ENCODE results near the gene CUL2.
"Not testable (repeated sequence)": the region's sequence is repeated elsewhere in the genome, so short reads cannot be mapped to it uniquely, and the experiment has no call there.

The CUL2 gene

DNA sequence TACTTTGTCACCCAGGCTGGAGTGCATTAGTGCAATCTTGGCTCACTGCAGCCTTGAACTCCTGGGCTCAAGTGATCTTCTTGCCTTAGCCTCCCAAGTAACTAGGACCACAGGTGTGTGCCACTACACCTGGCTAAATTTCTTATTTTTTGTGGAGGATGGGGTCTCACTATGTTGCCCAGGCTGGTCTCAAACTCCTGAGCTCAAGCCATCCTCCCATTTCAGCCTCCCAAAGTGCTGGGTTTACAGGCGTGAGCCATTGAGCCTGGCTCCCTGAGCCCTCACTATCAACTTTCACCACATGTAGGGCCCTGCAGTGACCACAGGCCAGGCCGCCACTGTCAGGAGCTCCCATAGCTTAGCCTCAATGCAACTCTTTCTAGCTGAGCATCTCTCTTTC, 110.2 kb downstream of the CUL2 start:
- DNase-seq (ENCODE audit: low read depth) = no peak

DNA sequence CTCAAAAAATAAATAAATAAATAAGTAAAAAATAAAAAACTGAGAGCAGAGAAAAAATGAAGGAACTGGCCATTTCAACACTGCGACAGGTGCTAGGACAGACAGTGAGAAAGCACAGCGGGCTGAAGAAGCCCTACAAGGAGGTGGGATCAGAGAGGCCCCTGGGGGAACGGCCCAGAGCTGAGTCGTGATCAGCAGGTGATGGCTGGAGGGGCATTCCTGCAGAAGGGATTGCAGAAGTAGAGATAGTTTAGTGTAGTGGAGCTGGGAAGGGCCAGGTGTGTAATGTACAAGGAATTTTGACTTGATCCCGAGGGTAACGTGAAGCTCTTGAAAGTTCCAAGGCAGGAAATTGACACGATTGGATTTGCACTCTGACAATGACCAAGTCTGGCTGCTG, 112.1 kb downstream of the CUL2 start:
- no peak for DNase-seq (ENCODE audit: low read depth)

DNA sequence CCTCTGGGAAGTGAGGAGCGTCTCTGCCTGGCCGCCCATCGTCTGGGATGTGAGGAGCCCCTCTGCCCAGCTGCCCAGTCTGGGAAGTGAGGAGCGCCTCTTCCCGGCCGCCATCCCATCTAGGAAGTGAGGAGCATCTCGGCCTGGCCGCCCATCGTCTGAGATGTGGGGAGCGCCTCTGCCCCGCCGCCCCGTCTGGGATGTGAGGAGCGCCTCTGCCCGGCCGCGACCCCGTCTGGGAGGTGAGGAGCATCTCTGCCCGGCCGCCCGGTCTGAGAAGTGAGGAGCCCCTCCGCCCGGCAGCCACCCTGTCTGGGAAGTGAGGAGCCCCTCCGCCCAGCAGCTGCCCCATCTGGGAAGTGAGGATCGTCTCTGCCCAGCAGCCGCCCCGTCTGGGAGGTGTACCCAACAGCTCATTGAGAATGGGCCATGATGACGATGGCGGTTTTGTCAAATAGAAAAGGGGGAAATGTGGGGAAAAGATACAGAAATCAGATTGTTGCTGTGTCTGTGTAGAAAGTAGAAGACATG, 113.7 kb downstream of the CUL2 start:
- DNase-seq (ENCODE audit: low read depth) = not testable (repeated sequence)

DNA sequence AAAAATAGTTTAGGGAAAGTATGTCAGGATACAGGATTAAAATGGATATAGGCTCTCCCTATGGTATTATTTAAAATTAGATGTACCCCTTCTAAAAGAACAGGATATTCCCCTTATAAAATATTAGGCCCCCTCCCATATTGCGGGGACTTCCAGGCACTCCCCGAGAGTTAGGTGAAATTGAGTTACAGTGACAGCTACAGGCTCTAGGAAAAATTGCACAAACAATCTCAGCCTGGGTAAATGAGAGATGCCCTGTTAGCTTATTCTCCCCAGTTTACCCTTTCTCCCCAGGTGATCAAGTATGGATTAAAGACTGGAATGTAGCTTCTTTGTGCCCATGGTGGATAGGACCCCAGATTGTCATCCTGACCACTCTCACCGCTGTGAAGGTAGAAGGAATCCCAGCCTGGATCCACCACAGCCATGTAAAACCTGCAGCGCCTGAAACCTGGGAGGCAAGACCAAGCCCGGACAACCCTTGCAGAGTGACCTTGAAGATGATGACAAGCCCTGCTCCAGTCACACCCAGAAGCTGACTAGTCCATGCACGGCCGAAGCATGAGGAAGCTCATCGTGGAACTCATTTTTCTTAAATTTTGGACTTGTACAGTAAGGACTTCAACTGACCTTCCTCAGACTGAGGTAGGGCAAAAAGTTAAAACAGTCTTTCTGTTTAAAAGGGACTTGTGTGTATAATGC, 115.6 kb downstream of the CUL2 start:
- DNase-seq (ENCODE audit: low read depth) = not testable (repeated sequence)

DNA sequence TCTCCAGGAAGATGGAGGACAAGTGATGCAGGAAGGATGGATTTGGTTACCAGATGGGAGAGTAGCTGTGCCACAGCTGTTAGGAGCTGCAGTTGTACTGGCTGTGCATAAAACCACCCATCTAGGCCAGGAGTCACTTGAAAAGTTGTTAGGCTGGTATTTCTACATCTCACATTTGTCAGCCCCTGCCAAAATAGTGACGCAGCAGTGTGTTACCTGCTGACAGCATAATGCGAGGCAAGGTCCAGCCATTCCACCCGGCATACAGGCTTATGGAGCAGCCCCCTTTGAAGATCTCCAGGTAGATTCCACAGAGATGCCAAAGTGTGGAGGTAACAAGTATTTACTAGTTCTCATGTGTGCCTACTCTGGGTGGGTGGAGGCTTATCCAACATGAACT, 116.4 kb downstream of the CUL2 start:
- DNase-seq (ENCODE audit: low read depth) = not testable (repeated sequence)

DNA sequence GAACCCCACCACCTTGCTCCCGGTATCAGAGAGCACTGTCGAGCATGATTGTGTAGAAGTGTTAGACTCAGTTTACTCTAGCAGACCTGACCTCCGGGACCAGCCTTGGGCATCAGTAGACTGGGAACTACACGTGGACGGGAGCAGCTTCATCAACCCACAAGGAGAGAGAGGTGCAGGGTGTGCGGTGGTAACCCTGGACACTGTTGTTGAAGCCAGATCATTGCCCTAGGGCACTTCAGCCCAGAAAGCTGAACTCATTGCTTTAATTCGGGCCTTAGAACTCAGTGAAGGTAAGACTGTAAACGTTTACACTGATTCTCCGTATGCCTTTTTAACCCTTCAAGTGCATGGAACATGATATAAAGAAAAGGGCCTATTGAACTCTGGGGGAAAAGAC, 117.0 kb downstream of the CUL2 start:
- not testable (repeated sequence) for DNase-seq (ENCODE audit: low read depth)

DNA sequence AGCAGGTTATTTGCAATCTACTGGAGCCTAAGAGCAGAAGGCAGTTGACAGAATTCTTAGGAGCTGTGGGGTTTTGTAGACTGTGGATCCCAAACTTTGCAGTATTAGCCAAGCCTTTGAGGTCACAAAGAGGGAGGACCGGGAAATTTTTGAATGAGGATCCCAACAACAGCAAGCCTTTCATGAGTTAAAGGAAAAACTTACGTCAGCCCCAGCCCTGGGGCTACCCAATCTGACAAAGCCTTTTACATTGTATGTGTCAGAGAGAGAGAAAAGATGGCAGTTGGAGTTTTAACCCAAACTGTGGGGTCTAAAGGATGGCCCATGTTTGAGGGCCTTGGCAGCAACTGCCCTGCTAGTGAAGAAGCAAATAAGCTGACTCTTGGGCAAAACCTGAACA, 117.5 kb downstream of the CUL2 start:
- not testable (repeated sequence) for DNase-seq (ENCODE audit: low read depth)

DNA sequence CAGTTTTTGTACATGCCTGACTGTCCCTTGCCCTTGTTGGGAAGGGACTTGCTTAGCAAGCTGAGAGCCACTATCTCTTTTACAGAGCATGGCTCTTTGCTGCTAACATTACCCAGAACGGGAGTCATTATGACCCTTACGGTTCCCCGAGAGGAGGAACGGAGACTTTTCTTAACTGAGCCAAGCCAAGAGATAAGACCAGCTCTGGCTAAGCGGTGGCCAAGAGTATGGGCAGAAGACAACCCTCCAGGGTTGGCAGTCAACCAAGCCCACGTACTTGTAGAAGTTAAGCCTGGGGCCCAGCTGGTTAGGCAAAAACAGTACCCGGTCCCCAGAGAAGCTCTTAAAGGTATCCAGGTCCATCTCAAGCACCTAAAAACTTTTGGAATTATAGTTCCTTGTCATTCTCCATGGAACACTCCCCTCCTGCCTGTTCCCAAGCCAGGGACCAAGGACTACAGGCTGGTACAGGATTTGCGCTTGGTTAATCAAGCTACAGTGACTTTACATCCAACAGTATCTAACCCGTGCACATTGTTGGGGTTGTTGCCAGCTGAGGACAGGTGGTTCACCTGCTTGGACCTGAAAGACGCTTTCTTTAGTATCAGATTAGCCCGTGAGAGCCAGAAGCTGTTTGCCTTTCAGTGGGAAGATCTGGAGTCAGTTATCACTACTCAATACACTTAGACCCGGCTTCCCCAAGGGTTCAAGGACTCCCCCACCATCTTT, 118.4 kb downstream of the CUL2 start:
- DNase-seq (ENCODE audit: low read depth) = not testable (repeated sequence)

DNA sequence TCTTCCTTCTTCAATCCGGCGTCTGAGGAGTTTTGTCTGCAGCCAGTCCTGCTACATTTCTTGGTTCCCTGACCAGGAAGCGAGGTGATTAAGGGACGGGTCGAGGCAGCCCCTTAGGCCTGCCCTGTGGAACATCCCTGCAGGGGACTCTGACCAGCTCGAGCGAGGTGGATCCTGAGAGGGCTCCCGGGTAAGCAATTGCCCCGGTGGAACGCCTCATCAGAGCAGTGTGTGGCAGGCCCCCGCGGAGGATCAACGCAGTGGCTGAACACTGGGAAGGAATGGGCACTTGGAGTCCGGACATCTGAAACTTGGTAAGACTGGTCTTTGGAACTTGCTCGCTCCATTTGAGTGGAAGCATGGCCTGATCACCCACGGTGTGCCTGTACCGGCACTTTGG, 121.0 kb downstream of the CUL2 start:
- DNase-seq (ENCODE audit: low read depth) = no peak

DNA sequence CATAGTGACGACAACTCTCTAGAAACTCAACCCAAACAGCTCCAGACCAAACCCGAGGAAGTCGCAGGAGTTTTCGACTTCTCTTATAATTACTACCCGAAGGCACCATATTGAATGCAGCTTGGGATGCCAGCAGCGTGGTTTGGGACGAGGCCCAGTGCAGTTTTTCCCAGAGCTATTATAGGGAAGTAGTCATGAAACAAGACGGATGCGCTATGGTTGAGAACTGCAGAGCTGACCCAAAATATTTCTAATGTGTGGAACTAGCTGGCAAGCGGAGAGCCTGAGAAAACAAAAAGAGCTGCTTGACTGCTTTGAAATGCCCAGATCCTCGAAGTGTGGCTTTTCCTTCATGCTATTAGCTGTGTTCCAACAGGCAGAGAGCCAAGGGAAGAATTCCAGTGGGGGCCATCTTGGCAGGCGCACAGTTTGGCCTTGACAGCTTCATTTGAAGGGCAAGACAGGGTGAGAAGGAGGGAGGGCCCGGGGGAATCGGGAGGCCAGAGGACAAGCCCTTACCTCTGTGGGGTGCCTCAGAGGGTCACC, 122.7 kb downstream of the CUL2 start:
- DNase-seq (ENCODE audit: low read depth) = no peak

DNA sequence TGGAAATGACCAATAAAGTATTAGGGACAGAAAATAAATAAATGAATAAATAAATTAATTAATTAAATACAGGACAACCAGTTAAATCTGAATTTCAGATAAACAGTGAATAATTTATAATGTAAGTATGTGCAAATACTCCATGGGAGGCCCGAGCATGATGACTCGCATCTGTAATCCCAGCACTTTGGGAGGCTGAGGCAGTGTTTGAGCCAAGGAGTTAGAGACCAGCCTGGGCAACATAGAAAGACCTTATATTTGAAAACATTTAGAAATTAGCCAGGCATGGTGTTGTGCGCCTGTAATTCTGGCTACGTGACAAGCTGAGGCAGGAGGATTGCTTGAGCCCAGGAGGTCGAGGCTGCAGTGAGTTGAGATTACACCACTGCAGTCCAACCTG, 123.7 kb downstream of the CUL2 start:
- no peak for DNase-seq (ENCODE audit: low read depth)

DNA sequence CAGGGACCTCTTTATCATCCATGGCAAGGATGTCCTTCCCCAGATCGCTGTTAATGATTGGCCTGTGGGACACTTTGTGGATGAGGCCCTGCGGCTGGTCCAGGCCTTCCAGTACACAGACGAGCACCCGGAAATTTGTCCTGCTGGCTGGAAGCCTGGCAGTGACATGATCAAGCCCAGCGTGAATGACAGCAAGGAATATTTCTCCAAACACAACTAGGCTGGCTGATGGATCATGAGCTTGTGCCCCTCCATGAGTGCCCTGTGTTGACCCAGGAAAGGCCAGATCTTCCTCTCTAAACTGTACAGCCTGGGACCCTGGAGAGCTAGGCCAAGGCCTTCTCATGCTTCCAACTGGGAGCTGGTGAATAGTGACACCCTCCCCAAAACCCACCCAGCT, 124.1 kb downstream of the CUL2 start:
- DNase-seq (ENCODE audit: low read depth) = no peak

DNA sequence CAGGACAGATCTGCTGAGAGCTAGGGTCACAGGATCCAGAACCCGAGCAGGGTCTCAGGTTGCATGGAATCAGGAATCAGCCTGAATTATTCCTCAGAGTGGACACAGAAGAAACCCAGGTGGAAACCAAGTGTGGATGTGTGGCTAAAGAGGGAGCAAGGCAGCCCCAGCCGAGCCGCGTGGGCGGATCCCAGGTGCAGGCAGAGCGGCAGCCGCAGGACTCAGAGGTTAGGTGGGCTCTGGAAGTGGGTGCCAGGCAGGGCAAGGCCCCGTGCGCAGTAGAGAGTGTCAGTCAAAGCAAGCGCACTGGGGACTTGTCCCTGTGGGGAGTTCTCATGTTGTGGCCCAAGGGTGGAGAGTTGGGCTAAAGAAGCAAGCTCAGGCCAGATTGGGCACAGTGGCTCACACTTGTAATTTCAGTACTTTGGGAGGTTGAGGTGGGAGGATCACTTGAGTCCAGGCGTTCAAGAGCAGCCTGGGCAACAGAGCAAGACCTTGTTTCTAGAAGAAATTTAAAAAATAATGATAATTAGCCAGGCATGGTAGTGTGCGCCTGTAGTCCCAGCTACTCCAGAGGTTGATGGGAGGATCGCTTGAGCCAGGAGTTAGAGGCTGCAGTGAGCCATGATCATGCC, 125.9 kb downstream of the CUL2 start:
- no peak for DNase-seq (ENCODE audit: low read depth)

DNA sequence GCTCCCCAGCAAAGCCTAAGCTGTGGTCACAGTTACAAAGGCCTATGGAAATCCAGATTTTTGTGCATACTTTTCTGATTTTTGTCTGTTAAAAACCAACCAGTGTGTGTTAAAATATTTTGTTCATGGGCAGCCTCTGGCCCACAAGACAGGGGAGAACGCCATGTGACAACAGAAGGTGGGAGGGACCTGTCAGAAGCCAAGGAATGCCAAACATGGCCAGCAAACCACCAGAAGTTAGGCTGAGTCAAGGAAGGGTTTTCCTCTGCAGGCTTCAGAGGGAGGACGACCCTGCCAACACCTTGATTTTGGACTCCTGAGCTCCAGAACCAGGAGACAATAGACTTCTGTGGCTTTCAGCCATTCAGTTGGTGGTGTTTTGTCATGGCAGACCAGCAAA, 127.3 kb downstream of the CUL2 start:
- DNase-seq (ENCODE audit: low read depth) = no peak

DNA sequence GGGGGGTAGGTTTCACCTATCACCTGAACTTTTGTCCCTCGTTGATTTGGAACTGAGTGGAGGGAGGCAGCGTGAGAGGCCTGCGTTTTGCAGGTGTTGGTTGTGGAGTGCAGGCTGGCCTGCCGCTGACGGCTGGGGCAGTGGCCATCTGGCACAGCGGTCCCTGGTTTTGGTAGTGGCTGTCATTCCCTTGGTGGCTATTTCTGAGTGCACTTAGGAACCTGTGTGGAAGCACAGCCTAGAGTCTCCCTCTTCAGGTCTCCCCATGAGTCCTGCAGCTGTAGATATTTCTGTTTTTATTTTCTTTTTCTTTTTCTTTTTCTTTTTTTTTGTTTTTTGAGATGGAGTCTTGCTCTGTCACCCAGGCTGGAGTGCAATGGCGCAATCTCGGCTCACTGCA, 129.2 kb downstream of the CUL2 start:
- DNase-seq (ENCODE audit: low read depth) = no peak

DNA sequence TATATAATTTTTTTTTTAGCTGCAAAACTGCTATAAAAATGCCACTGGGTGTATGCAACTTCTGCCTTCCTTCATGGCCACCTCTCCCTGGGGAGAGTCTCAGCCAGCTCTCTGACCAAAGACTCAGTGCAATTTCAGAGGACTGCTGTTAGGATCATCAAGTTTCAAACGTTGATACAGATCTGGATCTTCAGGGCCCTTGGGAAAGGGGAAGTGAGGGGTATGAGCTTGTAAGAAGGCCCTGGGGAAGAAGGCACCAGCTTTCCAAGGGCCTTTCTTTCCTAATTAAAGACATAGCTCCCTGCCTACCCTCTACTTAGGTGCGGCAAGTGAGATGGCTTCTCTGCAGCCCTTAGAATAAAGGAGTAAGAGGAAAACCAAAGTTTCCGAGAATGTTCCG, 130.4 kb downstream of the CUL2 start:
- no peak for DNase-seq (ENCODE audit: low read depth)

DNA sequence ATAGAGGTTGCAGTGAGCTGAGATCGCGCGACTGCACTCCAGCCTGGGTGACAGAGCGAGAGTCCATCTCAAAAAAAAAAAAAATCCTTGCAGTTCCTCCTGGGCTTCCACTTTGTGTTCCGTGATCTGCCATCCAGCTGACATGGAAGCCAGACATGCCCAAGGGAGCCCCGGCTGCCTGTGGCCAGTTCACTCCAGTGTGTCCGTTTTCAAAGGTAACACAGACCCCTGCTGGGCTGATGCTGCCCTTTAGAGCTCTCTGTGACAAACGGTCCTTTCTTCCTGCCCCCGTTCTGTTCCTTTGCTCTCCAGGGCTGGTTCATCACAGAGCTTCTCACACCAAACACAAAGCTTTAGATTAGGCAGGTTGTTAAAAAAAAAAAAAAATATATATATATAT, 130.8 kb downstream of the CUL2 start:
- DNase-seq (ENCODE audit: low read depth) = no peak
